G401 (cell line): Measurements from ENCODE around the gene ADAMTS13. TPM values are rescaled to one million over a fixed set of nuclear protein-coding genes. Genes with fewer than 3 reads are reported as not detected.
"Not testable (repeated sequence)": the region's sequence is repeated elsewhere in the genome, so short reads cannot be mapped to it uniquely, and the experiment has no call there.

Experiments used
- DNase-seq: peaks from one replicate; pipeline ENCODE4 v3.0.0-alpha.2; 2015; ENCODE audit warnings: low spot score
- in situ Hi-C: cut with HindIII; loops from 2 replicates; pipeline ENCODE4 v1.10.0; 2016; ENCODE audit warnings: low sequenced_read_pairs, mixed read lengths
- total RNA-seq: library from RNA; depleted of rRNA; stranded (reverse); fragments of >200 nt; shearing (Covaris generic); gene quantifications from 2 replicates; pipeline ENCODE4 v1.2.3, GENCODE V29; 2014; rRNA removed

ADAMTS13 gene
- 1.4 and 2.3 TPM in 2 replicates for total RNA-seq

- in situ Hi-C loops = no loop called here
- DNase-seq = peak; percentile 30
Observed at GRCh38 chr9:133421615-133422542, at the start of gene ADAMTS13. Gene ADAMTS13, plus strand, starts transcription at chr9:133422367. Its CDS starts 77 bp downstream, at chr9:133422444.

DNA sequence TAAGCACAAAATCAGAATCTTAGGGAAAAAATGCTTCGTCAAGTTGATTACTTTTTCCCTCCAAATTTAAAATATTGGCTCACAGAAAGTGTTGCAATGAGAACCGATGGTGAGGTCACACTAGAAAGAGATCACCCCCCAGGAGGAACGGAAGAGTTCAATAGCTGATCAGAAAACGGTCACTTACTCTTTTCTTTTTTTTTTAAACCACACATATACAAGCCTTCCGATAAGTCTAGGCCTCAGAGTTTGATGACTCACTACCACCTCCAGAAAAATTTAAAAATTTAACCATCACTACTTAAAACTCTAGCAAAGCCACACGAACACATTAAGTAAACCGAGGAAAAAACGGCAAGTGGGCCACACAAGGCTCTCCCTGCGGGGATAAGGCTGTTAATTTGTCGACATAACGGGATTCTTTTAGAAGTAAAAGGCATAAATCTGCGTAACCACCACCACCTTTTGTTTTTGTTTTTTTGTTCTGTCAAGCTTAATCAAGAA, 47.5 kb upstream of the ADAMTS13 start:
- no peak for DNase-seq
- in situ Hi-C loops = loop anchor here (5.0 kb wide), 1 partner anchor 43 kb away; the partner anchor contains the start of gene REXO4

DNA sequence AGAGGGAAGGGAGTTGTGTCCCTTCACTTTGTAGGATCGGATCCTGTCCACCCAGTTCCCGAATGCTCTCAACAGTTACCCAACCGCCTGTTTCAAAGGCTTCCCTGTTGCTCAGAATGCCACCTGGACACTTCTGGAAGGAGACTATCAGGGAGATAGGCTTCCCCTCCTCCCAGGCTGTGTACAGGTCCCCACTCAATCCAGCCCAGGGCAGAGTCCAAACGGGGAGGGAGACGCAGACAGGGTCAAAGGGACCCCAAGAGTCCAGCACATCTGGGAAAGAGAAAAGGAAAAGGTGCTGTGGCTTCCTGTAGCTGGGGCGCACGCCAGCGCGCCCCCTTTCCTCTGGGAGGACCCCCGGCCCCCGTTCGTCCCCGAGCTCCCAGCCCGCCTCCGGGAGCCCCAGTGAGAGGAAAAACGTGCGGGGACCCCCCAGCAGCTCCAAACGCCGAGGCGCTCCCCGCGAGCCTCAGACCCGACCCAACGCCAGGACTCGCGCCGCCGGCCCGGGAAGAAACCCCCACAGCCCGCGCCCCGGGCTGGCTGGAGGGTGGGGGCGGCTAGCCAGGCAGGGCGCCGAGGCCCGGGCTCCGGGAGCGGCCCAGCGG, 46.9 kb upstream of the ADAMTS13 start:
- in situ Hi-C loops = loop anchor here (5.0 kb wide), 1 partner anchor 42 kb away; the partner anchor contains the start of gene REXO4
- no peak for DNase-seq

DNA sequence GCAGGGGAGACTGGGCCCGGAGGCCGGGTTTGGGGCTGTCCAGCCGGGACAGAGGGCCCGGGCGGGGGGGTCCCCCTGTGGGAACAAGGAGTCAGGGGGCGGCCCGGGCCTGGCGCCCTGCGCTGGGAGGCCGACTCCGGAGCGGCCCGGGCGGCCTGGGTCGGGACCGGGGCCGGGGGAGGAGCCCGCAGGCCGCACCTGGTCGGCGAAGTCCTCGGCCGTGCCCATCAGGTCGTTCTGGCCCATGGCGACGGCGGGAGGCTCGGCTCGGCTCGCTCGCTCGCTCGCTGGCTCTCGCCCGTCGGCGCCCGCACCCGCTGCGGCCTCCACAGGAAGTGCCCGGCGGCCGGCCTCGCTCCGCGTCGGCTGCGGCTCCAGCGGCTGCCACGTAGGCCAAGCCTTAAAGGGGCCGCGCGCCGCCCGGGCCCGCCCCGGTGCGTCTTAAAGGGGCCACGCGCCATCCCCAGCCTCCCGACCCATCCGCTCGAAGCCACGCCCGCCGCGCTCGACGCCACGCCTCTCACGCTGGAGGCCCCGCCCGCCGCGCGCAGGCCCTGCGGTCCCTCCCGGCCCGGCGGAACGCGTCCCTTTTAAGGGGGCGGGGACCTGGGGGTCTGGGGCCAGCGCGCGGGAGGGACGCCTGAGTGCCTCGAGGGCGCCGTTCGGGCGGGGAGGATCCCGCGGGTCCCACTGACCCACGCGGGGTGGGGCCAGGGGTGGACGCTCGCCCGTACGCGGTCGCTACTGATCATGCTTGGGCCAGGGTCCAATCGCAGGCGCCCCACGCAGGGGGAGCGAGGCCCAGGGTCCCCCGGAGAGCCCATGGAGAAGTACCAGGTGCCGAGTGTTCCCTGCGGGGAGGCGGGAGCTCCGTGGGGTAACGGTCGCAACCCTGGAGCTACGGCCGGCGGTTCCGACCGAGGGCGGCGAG, 46.2 kb upstream of the ADAMTS13 start, which contains the start of the genes STKLD1 and SURF4:
Gene STKLD1, plus strand, starts transcription at position 643 of the 931 bp plus-strand sequence. Its CDS starts 108 bp downstream, at position 751.
Gene SURF4, minus strand, starts transcription at position 337 of the 931 bp plus-strand sequence. Its CDS starts 91 bp downstream, at position 246.
- DNase-seq = peak; percentile 95
- in situ Hi-C loops = loop anchor here (5.0 kb wide), 1 partner anchor 41 kb away; the partner anchor contains the start of gene REXO4

GRCh38 chr9:133377280-133377679, 44.9 kb upstream of the ADAMTS13 start:
- not testable (repeated sequence) for DNase-seq
- in situ Hi-C loops = loop anchor here (5.0 kb wide), 1 partner anchor 40 kb away; the partner anchor contains the start of gene REXO4

DNA sequence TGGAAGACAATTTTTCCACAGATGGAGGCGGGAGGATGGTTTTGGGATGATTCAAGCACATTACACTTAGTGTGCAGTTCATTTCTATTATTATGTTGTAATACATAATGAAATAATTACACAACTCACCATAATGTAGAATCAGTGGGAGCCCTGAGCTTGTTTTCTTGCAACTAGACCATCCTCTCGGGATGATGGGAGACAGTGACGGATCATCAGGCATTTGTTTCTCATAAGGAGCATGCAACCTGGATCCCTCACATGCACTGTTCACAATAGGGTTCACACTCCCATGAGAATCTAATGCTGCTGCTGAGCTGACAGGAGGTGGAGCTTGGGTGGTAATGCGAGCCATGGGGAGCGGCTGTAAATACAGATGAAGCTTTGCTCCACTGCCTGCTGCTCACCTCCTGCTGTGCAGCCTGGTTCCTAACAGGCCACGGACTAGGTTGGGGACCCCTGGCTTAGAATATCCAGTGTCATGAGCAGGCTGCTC, 44.4 kb upstream of the ADAMTS13 start:
- no peak for DNase-seq

DNA sequence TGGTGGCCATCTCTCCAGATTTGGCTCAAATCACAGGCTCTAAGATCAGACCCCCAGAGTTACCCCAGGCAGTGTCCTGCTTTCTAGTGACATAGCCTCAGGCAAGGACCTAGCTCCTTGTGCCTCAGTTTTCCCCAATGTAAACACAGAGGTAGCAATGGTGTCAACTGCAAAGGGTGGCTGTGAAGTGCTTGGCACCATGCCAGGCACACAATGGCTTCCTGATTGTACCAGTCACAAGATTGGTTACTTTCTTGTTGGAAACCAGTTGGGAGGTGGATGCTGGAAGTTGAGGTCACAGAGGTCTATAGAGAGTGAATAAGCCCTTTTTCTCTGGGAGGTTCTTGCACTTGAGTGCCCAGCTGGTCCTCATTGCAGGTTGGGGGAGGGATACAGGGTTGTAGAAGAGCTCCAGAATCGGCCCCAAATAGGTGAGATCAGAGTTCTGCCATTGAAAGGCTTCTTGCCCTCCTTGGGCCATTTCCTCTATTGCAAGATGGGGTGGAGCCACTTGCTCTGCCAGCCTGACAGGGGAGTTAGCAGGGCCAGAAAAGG, 43.7 kb upstream of the ADAMTS13 start:
- no peak for DNase-seq
- in situ Hi-C loops = loop anchor here (5.0 kb wide), 1 partner anchor 39 kb away; the partner anchor contains the start of gene REXO4

More for the DNA sequence above, 44.4 kb upstream of the ADAMTS13 start:
- in situ Hi-C loops = loop anchor here (5.0 kb wide), 1 partner anchor 40 kb away; the partner anchor contains the start of gene REXO4

DNA sequence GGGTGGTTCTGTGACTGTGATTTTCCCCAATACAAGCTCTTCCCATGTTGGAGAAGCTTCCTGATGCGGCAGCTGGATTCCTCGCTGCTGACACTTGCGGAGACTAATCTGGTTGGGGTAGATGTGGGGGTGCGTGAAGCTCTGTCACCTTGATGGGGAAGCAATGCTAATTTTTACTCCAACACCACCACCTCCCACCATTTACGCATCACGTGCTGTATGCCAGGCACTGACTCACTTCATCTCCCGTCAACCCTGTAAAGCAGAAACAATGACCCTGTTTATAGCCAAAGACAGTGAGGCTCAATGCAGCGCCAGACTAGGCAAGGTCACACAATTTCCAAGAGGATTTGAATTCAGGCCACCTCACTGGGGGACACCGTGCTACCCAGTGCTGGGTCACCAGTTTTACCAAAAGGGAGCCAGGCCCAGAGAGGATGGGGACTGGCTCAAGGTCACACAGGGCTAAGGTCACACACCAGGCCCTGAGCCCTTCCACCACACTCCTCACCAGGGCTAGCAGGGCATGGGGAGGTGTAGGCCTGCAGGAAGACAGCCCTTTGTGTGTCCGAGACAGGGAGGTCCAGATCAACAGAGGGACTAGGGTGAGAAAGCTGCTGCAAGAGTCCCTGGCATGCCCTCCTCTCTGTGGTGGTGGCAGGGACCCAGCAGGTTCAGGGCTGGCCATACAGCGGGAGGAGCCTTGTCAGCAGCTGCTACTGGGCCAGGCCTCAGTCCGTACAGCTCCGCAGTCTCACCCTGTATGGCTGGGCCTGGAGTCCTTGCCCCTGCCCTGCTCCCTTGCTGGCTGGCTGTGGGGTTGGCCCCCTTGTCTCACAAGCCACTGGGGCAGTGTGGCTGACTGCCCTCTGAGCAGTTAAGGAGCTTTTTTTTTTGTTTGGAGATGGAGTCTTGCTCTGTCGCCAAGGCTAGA, 42.7 kb upstream of the ADAMTS13 start:
- no peak for DNase-seq
- in situ Hi-C loops = loop anchor here (5.0 kb wide), 1 partner anchor 38 kb away; the partner anchor contains the start of gene REXO4

DNA sequence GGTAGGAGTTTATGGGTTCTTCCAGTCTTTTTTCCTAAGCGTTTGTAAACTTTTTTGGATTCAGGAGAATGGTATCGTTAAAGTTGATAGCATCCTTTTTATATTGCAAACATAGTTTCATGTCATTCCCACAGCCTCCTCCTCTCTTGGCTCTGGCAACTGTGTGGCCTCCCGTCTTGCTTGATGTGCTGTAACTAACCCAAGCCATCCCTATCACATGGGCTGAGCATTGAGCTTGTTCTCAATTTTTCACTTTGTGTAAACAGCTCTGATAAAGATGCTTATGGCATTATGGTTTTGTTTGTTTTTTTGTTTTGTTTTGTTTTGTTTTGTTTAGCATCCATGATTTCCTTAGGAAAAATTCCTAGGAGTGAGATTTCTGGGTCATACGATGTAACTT, 41.4 kb upstream of the ADAMTS13 start:
- in situ Hi-C loops = no loop called here
- no peak for DNase-seq

DNA sequence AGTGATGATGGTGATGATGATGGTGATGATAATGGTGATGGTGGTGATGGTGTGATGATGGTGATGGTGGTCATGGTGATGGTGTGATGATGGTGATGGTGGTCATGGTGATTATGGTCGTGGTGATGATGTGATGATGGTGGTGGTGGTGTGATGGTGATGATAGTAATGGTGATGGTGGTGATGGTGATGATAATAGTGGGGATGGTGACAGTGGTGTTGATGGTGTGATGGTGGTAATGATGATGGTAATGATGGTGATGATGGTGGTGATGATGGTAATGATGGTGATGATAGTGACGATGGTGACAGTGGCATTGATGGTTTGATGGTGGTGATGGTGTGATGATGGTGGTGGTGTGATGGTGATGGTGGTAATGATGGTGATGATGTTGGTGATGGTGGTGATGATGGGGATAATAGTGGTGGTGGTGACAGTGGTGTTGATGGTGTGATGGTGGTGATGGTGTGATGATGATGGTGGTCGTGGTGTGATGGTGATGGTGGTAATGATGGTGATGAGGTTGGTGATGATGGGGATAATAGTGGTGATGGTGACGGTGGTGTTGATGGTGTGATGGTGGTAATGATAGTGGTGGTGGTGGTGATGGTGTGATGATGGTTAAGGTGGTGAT, 39.5 kb upstream of the ADAMTS13 start:
- in situ Hi-C loops = no loop called here
- no peak for DNase-seq

DNA sequence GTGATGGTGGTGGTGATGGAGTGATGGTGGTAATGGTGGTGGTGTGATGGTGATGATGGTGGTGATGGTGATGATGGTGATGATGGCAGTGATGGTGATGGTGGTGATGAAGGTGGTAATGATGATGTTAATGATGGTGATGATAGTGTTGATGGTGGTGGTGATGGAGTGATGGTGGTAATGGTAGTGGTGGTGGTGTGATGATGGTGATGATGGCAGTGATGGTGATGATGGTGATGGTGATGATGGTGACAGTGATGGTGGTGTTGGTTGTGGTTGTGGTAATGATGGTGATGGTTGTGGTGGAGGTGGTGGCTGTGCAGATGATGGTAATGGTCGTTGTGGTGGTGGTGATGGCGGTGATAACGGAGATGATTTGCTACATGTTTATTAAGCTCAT, 38.7 kb upstream of the ADAMTS13 start:
- DNase-seq = no peak
- in situ Hi-C loops = no loop called here

DNA sequence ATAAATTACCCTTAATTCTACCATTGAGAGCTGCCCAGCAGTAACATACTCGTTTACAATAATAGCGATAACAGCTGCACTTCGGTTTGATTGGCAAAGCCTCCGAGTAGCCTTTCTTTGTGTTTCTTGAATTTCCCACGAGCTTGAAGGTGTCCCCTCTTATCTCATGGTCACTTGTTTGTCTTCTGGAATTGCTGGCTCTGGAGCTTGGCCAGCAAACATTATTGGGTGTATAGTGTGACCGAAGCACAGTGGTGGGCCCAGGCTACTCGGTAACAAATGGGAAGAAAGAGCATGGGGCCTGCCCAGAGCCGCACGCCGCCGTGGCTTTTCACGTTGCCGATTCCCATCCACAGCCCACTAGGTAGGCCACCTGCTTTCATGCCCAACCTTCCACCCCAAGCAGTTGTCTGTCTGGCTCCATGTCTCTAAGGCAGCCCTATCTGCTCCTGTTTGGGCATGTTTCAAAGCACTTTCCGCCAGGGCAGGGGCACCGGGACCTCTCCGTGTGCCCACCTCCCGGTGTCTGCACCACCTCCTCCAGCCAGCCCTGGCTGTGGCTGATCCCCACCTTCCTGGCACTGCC, 37.3 kb upstream of the ADAMTS13 start:
- in situ Hi-C loops = no loop called here
- no peak for DNase-seq

DNA sequence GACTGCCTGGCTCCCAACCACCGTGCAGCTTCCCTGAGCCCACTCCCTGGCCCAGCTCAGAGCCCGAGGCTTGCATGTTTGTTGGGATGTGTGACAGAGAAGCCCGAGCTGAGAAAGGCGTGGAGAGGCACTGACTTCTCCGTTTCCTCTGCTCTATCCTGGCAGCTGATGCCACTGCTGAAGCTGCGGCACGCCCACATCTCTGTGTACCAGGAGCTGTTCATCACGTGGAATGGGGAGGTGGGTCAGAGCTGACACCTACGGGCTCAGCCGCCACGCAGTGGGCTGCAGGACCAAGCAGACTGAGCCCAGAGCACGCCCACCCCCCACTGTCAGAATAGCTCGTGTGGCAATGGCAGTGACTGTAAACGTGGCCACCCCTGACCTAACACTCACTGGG, 36.7 kb upstream of the ADAMTS13 start:
- in situ Hi-C loops = no loop called here
- DNase-seq = no peak

- in situ Hi-C loops = no loop called here
- DNase-seq = no peak
Observed at GRCh38 chr9:133386338-133386737, 35.8 kb upstream of the ADAMTS13 start.

DNA sequence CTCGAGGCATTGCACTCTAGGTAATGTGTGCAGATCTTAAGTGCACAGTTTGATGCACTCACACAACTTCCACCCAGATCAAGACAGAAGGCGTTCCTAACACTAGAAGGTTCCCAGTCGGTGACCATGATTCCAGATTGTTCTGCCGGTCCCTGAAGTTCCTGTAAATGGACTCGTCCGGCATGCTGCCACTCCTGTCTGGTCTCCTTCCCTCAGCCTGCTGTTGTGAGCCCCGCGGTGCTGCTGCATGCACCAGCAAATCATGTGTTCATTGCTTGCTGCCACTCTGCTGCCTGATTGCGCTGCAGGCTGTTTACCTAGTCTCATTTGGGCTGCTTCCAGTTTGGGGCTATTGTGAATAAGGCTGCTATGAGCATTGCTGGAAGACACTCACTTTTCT, 34.5 kb upstream of the ADAMTS13 start:
- in situ Hi-C loops = no loop called here
- no peak for DNase-seq

GRCh38 chr9:133389025-133389557, 33.1 kb upstream of the ADAMTS13 start:
- no peak for DNase-seq
- in situ Hi-C loops = no loop called here
